Uterus (tissue), 4 donors: ENCODE data around the gene MYD88. TPM values are rescaled to one million over a fixed set of nuclear protein-coding genes. Genes with fewer than 3 reads are reported as not detected.

ENCODE experiments used
- DNase-seq, 2 donors: peaks; one replicate each; pipeline ENCODE4 v3.0.0-alpha.2; 2019 to 2020
- H3K27ac ChIP-seq, 2 donors: fragments of 200-600 bp; sonication (generic); 1 replicate in 1 of 2; 2 replicates in 1 of 2; pipeline ENCODE4 v1.5.1; 2016 to 2018
- H3K27me3 ChIP-seq, 2 donors: fragments of 200-600 bp; sonication (generic); one replicate each; pipeline ENCODE4 v1.5.1; 2018 to 2019; ENCODE audit warnings: control low read depth in 1 of 2
- H3K36me3 ChIP-seq, 2 donors: fragments of 200-600 bp; sonication (generic); one replicate each; pipeline ENCODE4 v1.5.1; 2019; ENCODE audit warnings: control low read depth in 1 of 2
- H3K4me1 ChIP-seq, 2 donors: fragments of 200-600 bp; sonication (generic); one replicate each; pipeline ENCODE4 v1.5.1; 2018 to 2019; ENCODE audit warnings: control low read depth in 1 of 2
- H3K4me3 ChIP-seq, 2 donors: fragments of 200-600 bp; sonication (generic); 1 replicate in 1 of 2; 2 replicates in 1 of 2; pipeline ENCODE4 v1.5.1; 2018 to 2019; ENCODE audit warnings: mild to moderate bottlenecking in 1 of 2
- H3K9me3 ChIP-seq, 2 donors: fragments of 200-600 bp; sonication (generic); one replicate each; pipeline ENCODE4 v1.5.1; 2019; ENCODE audit warnings: control low read depth in 1 of 2
- POLR2A ChIP-seq, 2 donors: fragments of 450-650 bp; IDR thresholded peaks; one replicate each; pipeline ENCODE4 v1.6.1; 2016; ENCODE audit warnings: antibody characterized with exemption in 2 of 2, mild to moderate bottlenecking in 1 of 2, moderate library complexity in 1 of 2
- intact Hi-C: fragments of 100-400 bp; cut with DNase I; formaldehyde crosslinking; loops from one replicate; pipeline ENCODE4 v1.15.1; 2023; ENCODE audit warnings: low total_unique reads
- small RNA-seq: library from RNA; depleted of rRNA; stranded (forward); fragments of <200 nt; gene quantifications from one replicate; pipeline ENCODE3, GENCODE V24; 2016
- total RNA-seq, 4 donors: library from RNA; depleted of rRNA in 3 of 4; stranded (reverse); fragments of >200 nt in 3 of 4; gene quantifications; one replicate each; pipeline versions ENCODE4 v1.1.0 to v1.2.4, GENCODE V29; 2014 to 2023
- TF ChIP-seq, protein P1 (sequence below), 4 experiments: fragments of 200-600 bp in 2 of 4; fragments of 450-650 bp in 2 of 4; sonication (generic) in 2 of 4; IDR thresholded peaks; one replicate each; pipeline ENCODE4 v1.5.1; 2016 to 2019; ENCODE audit warnings: antibody characterized with exemption in 4 of 4, mild to moderate bottlenecking in 2 of 4, moderate library complexity in 1 of 4
- donor health status: DM: yes; HTN: yes; CAD: no.

MYD88 gene
- total RNA-seq, 4 donors from 2014 or later = 2.0 to 30.9 (median 22.3) TPM

DNA sequence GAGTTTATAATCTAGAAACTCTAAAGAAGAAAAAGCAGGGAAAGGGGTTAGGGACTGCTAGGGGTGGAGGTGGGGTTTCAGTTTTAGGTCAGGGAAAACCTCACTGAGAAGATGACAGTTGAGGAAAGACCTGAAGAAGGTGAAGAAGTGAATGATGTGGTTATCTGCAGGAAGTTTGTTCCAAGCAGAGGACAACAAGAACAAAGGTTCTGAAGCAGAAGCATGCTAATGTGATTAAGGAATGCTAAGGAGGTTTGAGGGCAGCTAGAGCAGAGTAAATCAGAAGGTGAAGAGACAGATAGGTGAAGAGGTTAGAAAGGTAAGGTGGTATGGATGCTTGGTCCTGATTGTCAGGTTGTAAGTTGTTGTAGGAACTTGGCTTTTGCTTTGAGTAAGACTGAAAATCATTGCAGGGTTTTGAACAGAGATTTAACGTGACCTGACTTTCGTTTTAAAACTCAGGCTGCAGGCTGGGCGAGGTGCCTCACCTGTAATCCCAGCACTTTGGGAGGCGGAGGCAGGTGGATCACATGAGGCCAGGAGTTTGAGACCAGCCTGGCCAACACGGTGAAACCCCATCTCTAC lies 35.5 kb downstream of the MYD88 start:
- no peaks in the 10 kb centered on the region for H3K36me3 ChIP-seq
- no peak for DNase-seq
- intact Hi-C loops = no loop called here
- H3K4me1 ChIP-seq = peaks cover 0 to 8% of the 10 kb centered on the region in 2 donors
- H3K27ac ChIP-seq = no peak overlapping the region
- no peaks in the 10 kb centered on the region for H3K9me3 ChIP-seq
- TF ChIP-seq POLR2A (IDR thresholded peaks at IDR 0.05) = no peak
- TF ChIP-seq, protein P1, sequence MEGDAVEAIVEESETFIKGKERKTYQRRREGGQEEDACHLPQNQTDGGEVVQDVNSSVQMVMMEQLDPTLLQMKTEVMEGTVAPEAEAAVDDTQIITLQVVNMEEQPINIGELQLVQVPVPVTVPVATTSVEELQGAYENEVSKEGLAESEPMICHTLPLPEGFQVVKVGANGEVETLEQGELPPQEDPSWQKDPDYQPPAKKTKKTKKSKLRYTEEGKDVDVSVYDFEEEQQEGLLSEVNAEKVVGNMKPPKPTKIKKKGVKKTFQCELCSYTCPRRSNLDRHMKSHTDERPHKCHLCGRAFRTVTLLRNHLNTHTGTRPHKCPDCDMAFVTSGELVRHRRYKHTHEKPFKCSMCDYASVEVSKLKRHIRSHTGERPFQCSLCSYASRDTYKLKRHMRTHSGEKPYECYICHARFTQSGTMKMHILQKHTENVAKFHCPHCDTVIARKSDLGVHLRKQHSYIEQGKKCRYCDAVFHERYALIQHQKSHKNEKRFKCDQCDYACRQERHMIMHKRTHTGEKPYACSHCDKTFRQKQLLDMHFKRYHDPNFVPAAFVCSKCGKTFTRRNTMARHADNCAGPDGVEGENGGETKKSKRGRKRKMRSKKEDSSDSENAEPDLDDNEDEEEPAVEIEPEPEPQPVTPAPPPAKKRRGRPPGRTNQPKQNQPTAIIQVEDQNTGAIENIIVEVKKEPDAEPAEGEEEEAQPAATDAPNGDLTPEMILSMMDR (IDR thresholded peaks at IDR 0.05) = no peak
- H3K27me3 ChIP-seq = no peaks in the 10 kb centered on the region
- no peak overlapping the region for H3K4me3 ChIP-seq

DNA sequence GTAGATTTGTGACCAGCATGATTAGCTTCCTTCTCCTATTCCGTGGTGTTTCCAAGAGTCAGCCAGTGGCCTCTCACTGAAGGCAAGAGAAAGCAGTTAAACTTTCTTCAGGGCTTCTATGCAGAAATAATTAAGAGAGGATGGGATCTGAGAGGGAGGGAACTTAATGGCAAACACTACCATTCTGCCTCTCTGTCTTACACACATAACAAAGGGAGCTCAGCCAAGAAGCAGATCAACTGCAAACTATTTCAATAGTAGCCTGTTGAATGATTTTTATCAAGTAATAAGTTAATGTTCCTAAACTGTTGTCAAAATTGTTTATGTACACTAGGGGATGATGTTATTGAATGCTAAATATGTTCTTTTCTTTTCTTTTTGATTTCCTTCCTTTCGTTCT lies 38.7 kb downstream of the MYD88 start:
- Histone ChIP-seq H3K4me3 (no peak overlapping the region), H3K36me3 (no peaks in the 10 kb centered on the region), H3K9me3 (no peaks in the 10 kb centered on the region), H3K27ac (no peak overlapping the region), H3K27me3 (no peaks in the 10 kb centered on the region), H3K4me1 (peaks cover 0 to 8% of the 10 kb centered on the region in 2 donors)
- no peak for DNase-seq
- intact Hi-C loops = no loop called here
- no peak for TF ChIP-seq POLR2A (IDR thresholded peaks at IDR 0.05)
- TF ChIP-seq, protein P1 (IDR thresholded peaks at IDR 0.05) = no peak

DNA sequence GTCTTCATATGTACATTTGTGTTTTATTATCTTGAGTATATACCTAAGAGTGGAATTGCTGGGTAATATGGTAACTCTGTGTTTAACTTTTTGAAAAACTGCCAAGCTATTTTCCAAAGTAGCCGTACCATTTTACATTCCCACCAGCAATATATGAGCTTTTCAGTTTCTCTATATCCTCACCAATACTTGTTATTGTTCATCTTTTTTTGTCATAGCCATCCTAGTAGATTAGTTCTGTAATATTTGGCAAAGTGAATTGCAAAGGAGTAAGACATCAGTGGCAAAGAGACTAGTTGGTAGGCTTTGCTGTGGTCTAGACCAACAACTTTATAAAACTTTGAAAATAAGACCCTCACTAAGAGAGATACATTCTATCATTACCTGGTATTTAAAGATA lies 48.3 kb downstream of the MYD88 start:
- no peaks in the 10 kb centered on the region for H3K36me3 ChIP-seq
- TF ChIP-seq, protein P1 (IDR thresholded peaks at IDR 0.05) = no peak
- TF ChIP-seq POLR2A (IDR thresholded peaks at IDR 0.05) = no peak
- no peaks in the 10 kb centered on the region for H3K4me1 ChIP-seq
- intact Hi-C loops = no loop called here
- H3K27me3 ChIP-seq = no peaks in the 10 kb centered on the region
- H3K27ac ChIP-seq = no peak overlapping the region
- no peak overlapping the region for H3K4me3 ChIP-seq
- H3K9me3 ChIP-seq = no peaks in the 10 kb centered on the region
- DNase-seq = no peak

DNA sequence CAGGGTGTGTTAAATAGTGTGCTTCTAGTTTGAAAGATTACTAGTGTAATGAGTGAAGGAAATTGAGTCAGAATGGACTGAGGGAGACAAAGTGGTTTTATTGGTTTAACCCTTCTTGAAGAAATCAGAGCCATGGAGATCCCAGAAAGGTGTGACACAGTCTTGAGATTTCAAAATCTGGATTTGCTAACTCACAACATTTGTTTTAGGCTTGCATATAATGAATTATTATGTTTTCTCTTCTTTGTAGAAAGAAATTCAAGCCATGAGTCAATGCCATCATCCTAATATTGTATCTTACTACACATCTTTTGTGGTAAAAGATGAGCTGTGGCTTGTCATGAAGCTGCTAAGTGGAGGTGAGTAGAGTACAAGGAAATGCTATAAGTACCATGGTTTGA lies 52.0 kb downstream of the MYD88 start:
- no peak overlapping the region for H3K4me3 ChIP-seq
- no peaks in the 10 kb centered on the region for H3K27me3 ChIP-seq
- no peaks in the 10 kb centered on the region for H3K9me3 ChIP-seq
- TF ChIP-seq, protein P1 (IDR thresholded peaks at IDR 0.05) = no peak
- TF ChIP-seq POLR2A (IDR thresholded peaks at IDR 0.05) = no peak
- no peak for DNase-seq
- no peak overlapping the region for H3K27ac ChIP-seq
- H3K4me1 ChIP-seq = no peaks in the 10 kb centered on the region
- no peaks in the 10 kb centered on the region for H3K36me3 ChIP-seq
- intact Hi-C loops = no loop called here

Small RNA genes within 50 kb of the gene (small RNA-seq; reads per million reads assigned to genes)
- not detected for gene RF00019

Other genes with a start within 250 kb of the MYD88 start
- gene VILL, start 147.9 kb upstream of the MYD88 start, total RNA-seq = 10 to 100 TPM in 1 of 4 donors, 1 to 10 TPM in 3; 1.8 to 18.7 (median 6.3) TPM
- 10 to 100 TPM in 3 of 4 donors, 1 to 10 TPM in 1; 9.7 to 41.5 (median 27.2) TPM for gene PLCD1, start 109.0 kb upstream of the MYD88 start, total RNA-seq
- 1 to 10 TPM in 3 of 4 donors, not detected in 1; 1.5 to 2.8 (median 1.9) TPM for gene DLEC1, start 99.5 kb upstream of the MYD88 start, total RNA-seq
- 10 to 100 TPM; 22.3 to 54.1 (median 37.6) TPM for gene ACAA1, start 1.5 kb upstream of the MYD88 start, total RNA-seq
- gene OXSR1, start 26.9 kb downstream of the MYD88 start, total RNA-seq = 10 to 100 TPM; 12.9 to 45.6 (median 39.5) TPM
- under 1 TPM in 2 of 4 donors, not detected in 2; under 0.01 to 0.70 TPM for gene SLC22A13, start 127.2 kb downstream of the MYD88 start, total RNA-seq
- gene SLC22A14, start 143.6 kb downstream of the MYD88 start, total RNA-seq = under 1 TPM in 1 of 4 donors, not detected in 3; 0.28 TPM
- gene XYLB, start 208.1 kb downstream of the MYD88 start, total RNA-seq = 10 to 100 TPM in 1 of 4 donors, 1 to 10 TPM in 2, under 1 TPM in 1; 0.26 to 12.7 (median 6.5) TPM